ENCODE data around the gene CD300E. TPM values are rescaled to one million over a fixed set of nuclear protein-coding genes. Genes with fewer than 3 reads are reported as not detected.

CD300E gene
- total RNA-seq, 2 donors from 2014 or later = not detected

DNA sequence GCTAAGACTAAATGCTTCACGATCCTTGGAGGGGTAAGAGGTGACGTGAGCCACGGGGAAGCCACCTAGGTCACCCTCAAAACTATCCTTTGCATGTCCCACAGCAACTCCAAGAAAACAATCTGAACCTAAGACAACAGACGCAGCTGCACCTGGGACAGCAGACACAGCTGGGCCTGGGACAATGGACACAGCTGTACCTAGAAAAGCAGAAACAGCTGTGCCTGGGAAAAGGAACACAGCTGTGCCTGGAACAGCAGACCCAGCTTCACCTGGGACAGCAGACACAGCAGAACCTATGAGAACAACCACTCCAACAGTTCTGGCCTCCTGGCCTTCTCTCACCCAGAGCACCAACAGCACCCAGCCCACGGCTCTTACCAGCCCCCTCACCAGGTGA lies 19.8 kb downstream of the CD300E start:
- H3K4me1 Mint-ChIP-seq (ENCODE audit: low read depth) = peaks cover 17% of the 10 kb centered on the region
- H3K4me3 Mint-ChIP-seq = no peak overlapping the region
- H3K27ac Mint-ChIP-seq = no peak overlapping the region
- DNase-seq (no peak), ATAC-seq (replicated peaks in 1 of 2) (no peak)
- no peaks in the 10 kb centered on the region for H3K9me3 Mint-ChIP-seq
- H3K27me3 Mint-ChIP-seq (ENCODE audit: low read depth) = peaks cover 31% of the 10 kb centered on the region
- H3K36me3 Mint-ChIP-seq (ENCODE audit: insufficient read depth in 2 of 2) = no peaks in the 10 kb centered on the region

DNA sequence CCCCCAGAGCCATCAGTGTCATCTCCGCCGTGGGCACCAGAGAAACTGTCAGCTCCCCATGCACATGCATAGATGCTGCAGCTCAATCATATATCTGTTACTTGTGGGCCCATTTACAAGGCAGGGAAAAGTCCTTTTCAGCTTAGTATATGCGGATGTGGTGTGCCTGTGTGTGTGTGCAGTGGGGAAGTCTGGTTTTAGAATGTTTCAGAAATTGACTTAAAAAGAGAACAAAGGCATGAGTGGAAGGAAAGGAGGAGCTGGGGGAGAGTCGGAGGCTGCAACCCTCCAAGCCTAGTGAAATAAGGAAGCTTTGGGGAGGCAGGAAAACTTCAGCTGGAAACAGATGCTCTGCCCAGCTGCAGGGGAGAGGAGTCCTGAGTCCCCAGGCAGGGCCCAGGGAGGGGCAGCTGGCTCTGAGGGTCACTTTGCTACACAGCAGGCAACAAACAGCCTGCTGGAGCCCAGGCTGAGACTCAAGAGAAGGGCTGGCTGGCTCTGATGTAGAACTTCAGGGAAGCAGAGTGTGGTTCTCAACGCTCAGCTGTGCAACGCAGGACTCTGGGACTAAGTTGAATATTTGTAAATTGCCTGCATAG lies 20.4 kb downstream of the CD300E start:
- Mint-ChIP-seq H3K36me3 (ENCODE audit: insufficient read depth in 2 of 2) (no peaks in the 10 kb centered on the region), H3K27ac (no peak overlapping the region), H3K4me1 (ENCODE audit: low read depth) (peaks cover 21% of the 10 kb centered on the region), H3K9me3 (no peaks in the 10 kb centered on the region), H3K27me3 (ENCODE audit: low read depth) (peaks cover 32% of the 10 kb centered on the region), H3K4me3 (no peak overlapping the region)
- ATAC-seq (replicated peaks in 1 of 2) = peak; percentile 57 to 62
- DNase-seq = no peak

DNA sequence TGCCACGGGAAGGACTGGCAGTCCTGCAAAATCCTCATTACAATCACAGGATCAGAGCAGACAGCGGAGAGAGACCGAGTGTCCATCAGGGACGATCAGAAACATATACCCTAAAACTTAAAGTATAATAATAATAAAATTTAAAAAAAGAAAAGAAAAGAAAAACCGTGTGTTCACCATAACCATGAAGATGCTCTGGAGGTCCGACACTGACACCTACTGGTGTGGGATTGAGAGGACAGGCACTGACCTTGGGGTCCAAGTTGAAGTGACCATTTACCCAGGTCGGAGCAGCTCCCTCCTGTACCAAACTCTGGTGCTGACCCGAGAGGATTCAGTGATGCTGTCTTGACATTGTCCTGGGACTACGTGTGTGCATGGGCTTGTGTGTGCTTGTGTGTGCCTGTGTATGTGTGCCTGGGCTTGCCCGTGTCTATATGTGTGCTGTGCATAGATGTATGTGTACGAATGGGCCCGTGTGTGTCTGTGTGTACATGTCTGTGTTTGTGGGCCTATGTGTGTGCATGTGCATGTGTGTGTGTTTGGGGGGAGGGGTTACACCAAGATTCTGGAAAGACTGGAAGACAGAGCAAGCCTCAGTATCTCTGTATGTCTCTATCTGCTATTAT lies 21.5 kb downstream of the CD300E start:
- ATAC-seq (replicated peaks in 1 of 2) (peak in 1 of 2 donors; percentile 39), DNase-seq (peak; percentile 40 to 44)
- H3K27ac Mint-ChIP-seq = no peak overlapping the region
- H3K4me1 Mint-ChIP-seq (ENCODE audit: low read depth) = peaks cover 21% of the 10 kb centered on the region
- H3K9me3 Mint-ChIP-seq = no peaks in the 10 kb centered on the region
- H3K4me3 Mint-ChIP-seq = no peak overlapping the region
- no peaks in the 10 kb centered on the region for H3K36me3 Mint-ChIP-seq (ENCODE audit: insufficient read depth in 2 of 2)
- peaks cover 22% of the 10 kb centered on the region for H3K27me3 Mint-ChIP-seq (ENCODE audit: low read depth)

DNA sequence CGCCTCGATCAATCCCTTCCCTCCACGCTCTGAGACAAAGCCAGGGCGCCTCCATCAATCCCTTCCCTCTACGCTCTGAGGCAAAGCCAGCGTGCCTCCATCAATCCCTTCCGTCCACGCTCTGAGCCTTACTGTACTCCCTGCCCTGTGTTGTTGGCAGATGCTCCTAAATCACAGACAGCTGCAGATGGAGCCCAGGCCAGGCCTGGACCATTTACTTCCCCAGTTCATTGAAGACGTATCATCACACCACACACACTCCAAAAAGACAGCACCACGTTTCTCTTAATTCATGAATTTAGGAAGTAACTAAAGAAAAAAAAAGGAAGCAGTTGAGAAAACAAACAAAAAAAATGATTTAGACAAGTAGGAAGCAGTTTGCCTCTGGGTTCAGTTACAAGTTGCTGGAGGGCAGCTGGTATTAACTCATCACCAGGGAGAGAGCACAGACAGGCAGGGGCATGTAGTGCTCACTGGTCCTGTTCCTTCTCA lies 24.0 kb downstream of the CD300E start:
- Mint-ChIP-seq H3K36me3 (ENCODE audit: insufficient read depth in 2 of 2) (no peaks in the 10 kb centered on the region), H3K4me3 (no peak overlapping the region), H3K27ac (no peak overlapping the region), H3K9me3 (no peaks in the 10 kb centered on the region), H3K27me3 (ENCODE audit: low read depth) (peaks cover 22% of the 10 kb centered on the region), H3K4me1 (ENCODE audit: low read depth) (peaks cover 21% of the 10 kb centered on the region)
- ATAC-seq (replicated peaks in 1 of 2) = no peak
- DNase-seq = no peak

DNA sequence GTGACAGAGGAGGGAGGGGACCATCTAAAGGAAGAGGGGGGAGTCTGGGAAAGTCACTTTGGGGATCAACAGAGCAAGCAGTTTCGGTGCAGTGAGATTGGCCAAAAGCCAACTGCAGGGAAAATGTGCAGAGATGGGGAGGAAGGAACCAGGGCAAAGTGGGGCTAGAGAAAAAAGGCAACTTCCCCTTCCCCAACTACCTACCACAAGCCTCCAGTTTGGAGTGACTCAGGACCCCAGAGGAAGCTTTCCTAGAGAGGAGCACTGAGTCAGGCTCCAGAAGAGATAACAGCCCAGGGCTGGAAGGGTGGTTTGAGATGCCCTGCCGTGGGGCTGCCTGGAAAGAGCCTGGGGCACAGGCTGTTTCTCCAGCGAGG lies 24.5 kb downstream of the CD300E start:
- H3K4me1 Mint-ChIP-seq (ENCODE audit: low read depth) = peaks cover 21% of the 10 kb centered on the region
- no peak overlapping the region for H3K27ac Mint-ChIP-seq
- DNase-seq (no peak), ATAC-seq (replicated peaks in 1 of 2) (no peak)
- peak overlapping the region in 1 of 2 donors; percentile 16 for H3K4me3 Mint-ChIP-seq
- H3K27me3 Mint-ChIP-seq (ENCODE audit: low read depth) = peaks cover 22% of the 10 kb centered on the region
- H3K36me3 Mint-ChIP-seq (ENCODE audit: insufficient read depth in 2 of 2) = no peaks in the 10 kb centered on the region
- H3K9me3 Mint-ChIP-seq = no peaks in the 10 kb centered on the region

DNA sequence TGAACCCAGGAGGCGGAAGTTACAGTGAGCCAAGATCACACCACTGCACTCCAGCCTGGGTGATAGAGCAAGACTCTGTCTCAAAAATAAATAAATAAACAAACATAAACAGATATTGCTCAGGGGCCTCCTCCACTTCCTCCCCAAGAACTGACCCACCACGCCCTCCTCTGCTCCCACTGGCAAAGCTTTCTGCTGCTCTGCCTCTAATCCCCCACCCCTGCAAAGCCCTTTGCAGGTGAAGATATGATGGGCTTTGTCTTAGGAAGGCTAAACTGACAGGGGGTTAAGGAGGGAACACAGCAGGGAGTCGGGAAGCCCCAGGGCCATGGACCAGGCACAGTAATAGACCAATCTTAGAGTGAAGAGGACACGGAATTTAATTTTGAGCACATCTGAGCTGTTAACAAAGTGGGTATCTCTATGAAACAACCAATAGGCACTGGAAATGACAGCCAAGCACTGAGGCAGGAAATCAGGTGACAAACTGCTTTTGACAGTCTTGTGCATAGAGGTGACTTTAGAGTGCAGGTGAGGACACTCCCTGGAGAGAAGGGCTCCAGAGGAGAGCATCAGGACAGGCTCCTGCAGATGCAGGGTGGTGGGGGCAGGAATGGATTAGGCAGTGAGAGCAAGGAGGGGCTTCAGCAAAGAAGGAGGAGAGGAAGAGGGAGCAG lies 25.1 kb downstream of the CD300E start:
- H3K36me3 Mint-ChIP-seq (ENCODE audit: insufficient read depth in 2 of 2) = no peaks in the 10 kb centered on the region
- H3K27ac Mint-ChIP-seq = no peak overlapping the region
- ATAC-seq (replicated peaks in 1 of 2) (no peak), DNase-seq (no peak)
- peaks cover 21% of the 10 kb centered on the region for H3K4me1 Mint-ChIP-seq (ENCODE audit: low read depth)
- peaks cover 22% of the 10 kb centered on the region for H3K27me3 Mint-ChIP-seq (ENCODE audit: low read depth)
- peak overlapping the region in 1 of 2 donors; percentile 16 for H3K4me3 Mint-ChIP-seq
- no peaks in the 10 kb centered on the region for H3K9me3 Mint-ChIP-seq

DNA sequence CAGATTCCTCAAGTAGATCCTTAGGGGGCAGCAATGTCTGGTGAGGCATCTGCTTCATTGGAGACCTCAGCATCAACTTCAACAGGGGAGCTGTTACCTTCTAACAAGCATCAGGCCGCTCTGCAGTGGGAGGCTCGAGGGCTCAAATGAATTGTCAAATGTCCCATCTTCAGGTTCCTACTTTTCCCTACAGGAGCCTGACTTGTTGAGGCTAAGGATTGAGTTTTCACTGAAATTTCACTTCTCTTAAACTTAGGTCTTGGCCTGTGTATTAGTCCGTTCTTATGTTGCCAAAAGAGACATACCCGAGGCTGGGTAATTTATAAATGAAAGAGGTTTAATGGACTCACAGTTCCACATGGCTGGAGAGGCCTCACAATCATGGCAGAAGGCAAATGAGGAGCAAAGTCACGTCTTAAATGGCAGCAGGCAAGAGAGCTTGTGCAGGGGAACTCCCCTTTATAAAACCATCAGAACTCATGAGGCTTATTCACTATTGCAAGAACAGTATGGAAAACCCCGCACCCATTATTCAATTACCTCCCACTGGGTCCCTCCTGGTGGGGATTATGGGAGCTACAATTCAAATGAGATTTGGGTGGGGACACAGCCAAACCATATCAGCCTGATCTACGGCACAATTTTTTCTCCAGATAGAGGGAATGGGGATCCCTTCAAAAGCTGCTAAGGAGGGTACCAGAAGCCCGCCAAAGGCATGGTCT lies 26.3 kb downstream of the CD300E start:
- H3K4me3 Mint-ChIP-seq = no peak overlapping the region
- H3K36me3 Mint-ChIP-seq (ENCODE audit: insufficient read depth in 2 of 2) = no peaks in the 10 kb centered on the region
- H3K4me1 Mint-ChIP-seq (ENCODE audit: low read depth) = peaks cover 19% of the 10 kb centered on the region
- DNase-seq (no peak), ATAC-seq (replicated peaks in 1 of 2) (no peak)
- no peaks in the 10 kb centered on the region for H3K9me3 Mint-ChIP-seq
- H3K27ac Mint-ChIP-seq = no peak overlapping the region
- H3K27me3 Mint-ChIP-seq (ENCODE audit: low read depth) = peaks cover 14% of the 10 kb centered on the region

DNA sequence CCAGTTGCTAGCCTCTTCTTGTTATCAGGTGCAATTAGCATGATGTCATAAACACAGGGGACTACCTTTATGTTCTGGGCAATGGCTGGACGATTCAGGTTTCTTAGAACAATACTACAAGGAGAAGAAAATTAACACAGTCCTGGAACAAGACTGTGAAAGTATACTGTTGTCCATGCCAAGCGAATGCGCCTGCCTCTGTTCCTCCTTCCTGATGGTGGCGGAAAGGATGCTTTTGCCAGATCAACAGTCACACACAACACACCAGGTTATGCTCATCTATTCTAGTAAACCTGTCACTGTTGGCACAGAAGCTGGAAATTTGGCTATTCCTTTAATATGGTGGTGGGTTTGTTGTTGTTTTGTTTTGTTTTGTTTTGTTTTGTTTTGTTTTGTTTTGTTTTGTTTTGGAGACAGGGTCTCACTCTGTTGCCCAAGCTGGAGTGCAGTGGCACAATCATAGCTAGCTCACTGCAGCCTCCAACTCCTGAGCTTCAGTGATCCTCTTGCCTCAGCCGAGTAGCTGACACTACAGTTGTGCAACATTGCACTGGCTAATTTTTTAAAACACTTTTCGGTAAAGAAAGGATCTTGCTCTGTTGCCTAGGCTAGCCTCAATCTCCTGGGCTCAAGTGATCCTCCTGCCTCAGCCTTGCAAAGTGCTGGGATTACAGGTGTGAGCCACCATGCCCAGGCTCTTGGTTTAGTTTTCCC lies 28.3 kb downstream of the CD300E start:
- Mint-ChIP-seq H3K27me3 (ENCODE audit: low read depth) (peaks cover 14% of the 10 kb centered on the region), H3K27ac (no peak overlapping the region), H3K36me3 (ENCODE audit: insufficient read depth in 2 of 2) (no peaks in the 10 kb centered on the region), H3K9me3 (peaks cover 0 to 1% of the 10 kb centered on the region in 2 donors), H3K4me3 (no peak overlapping the region), H3K4me1 (ENCODE audit: low read depth) (peaks cover 25% of the 10 kb centered on the region)
- no peak for DNase-seq
- ATAC-seq (replicated peaks in 1 of 2) = no peak

DNA sequence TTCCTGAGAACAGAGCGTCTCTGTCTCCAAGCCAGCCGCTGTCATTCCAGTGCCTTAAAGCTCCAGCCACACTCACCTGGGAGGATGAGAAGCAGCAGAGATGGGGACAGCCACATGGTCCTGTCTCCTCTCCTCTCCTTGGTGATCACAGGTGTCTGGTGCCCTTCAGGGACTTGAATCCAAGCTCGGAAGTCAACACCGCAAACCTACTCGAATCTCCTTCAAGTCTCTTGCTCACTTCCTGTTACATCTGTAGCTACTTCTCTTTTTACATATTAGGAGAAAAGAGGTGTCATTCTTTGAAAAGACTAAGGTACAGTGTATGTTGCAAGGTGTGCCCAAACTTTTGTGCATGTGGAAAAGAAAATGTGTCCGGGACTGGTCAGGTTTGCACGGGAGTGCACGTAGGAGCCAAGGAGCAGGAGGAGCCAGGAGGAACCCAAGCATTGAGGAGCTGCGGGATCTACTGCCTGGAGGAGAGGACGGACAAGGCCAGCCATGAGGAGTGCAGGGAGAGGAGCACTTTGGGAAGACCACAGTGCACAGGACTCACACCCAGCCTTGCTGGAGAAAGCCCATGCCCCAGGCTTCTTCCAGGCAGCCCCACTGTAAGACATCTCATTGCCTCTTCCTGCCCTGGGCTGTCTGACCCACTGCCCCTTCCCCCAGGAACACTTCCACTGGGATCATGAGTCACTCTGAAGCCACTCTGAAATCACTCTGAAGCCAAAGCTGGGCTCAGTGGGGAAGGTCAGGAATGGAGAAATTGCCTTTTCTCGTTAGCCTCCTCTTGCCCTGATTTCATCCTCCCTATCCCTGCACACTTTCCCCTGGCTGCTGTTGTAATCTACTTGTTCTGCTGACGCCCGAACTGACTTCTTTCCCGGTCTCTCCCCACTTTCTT lies 31.2 kb downstream of the CD300E start, which contains the start of gene CD300LD:
Gene CD300LD, minus strand, starts transcription at position 197 of the 904 bp plus-strand sequence. Its CDS starts 81 bp downstream, at position 116.
- Mint-ChIP-seq H3K4me1 (ENCODE audit: low read depth) (peaks cover 9% of the 10 kb centered on the region), H3K27me3 (ENCODE audit: low read depth) (no peaks in the 10 kb centered on the region), H3K4me3 (peak within 1 kb of the TSS; percentile 4 to 57), H3K36me3 (ENCODE audit: insufficient read depth in 2 of 2) (no peaks in the 10 kb centered on the region), H3K9me3 (peaks cover 0 to 1% of the 10 kb centered on the region in 2 donors), H3K27ac (no peak within 1 kb of the TSS)
- DNase-seq (peak in 1 of 2 donors; percentile 7), ATAC-seq (replicated peaks in 1 of 2) (peak; percentile 43 to 62)

DNA sequence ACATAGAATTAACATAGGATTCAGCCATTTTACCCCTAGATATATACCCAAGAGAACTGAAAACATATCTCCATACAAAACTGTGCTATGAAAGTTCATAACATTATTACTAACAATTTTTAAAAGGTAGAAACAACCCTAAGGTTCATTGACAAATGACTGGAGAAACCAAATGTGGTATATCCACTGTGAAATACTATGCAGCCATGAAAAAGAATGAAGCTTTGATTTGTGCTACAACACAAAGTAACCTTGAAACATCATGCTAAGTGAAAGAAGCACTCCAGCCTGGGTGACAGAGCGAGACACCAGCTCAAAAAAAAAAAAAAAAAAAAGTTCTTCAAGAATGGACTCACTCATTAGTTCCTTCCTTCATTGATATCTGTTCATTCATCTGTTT lies 32.0 kb downstream of the CD300E start:
- H3K4me1 Mint-ChIP-seq (ENCODE audit: low read depth) = peaks cover 9% of the 10 kb centered on the region
- DNase-seq (no peak), ATAC-seq (replicated peaks in 1 of 2) (no peak)
- H3K27me3 Mint-ChIP-seq (ENCODE audit: low read depth) = no peaks in the 10 kb centered on the region
- H3K9me3 Mint-ChIP-seq = peaks cover 0 to 1% of the 10 kb centered on the region in 2 donors
- H3K27ac Mint-ChIP-seq = no peak overlapping the region
- H3K36me3 Mint-ChIP-seq (ENCODE audit: insufficient read depth in 2 of 2) = no peaks in the 10 kb centered on the region
- peak overlapping the region in 1 of 2 donors; percentile 57 for H3K4me3 Mint-ChIP-seq

DNA sequence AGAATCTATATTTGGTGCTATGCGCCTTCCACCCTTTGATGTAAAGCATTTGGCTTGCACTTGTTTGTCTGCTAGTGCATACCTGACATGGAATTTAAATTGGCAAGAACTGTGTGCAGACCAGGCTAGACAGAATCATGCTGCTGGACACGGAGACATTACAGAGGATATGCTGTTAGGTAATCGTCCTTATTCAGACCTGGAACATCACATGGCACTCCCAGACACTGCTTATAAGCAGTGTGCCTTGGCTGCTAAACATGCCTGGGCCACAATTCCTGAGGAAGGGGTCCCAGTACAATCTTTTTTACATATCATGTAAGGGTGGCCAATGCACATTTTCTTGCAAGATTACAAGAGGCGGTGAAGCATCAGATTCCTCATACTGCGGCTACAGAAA lies 37.8 kb downstream of the CD300E start:
- no peak overlapping the region for H3K4me3 Mint-ChIP-seq
- no peaks in the 10 kb centered on the region for H3K4me1 Mint-ChIP-seq (ENCODE audit: low read depth)
- DNase-seq (no peak), ATAC-seq (replicated peaks in 1 of 2) (no peak)
- H3K9me3 Mint-ChIP-seq = peaks cover 0 to 2% of the 10 kb centered on the region in 2 donors
- H3K27me3 Mint-ChIP-seq (ENCODE audit: low read depth) = no peaks in the 10 kb centered on the region
- no peak overlapping the region for H3K27ac Mint-ChIP-seq
- no peaks in the 10 kb centered on the region for H3K36me3 Mint-ChIP-seq (ENCODE audit: insufficient read depth in 2 of 2)
